ENCODE results near the gene RFX2. TPM values are rescaled to one million over a fixed set of nuclear protein-coding genes. Genes with fewer than 3 reads are reported as not detected.

RFX2 gene
- total RNA-seq, 2 donors from 2014 or later: 21.7 to 30.3 TPM

DNA sequence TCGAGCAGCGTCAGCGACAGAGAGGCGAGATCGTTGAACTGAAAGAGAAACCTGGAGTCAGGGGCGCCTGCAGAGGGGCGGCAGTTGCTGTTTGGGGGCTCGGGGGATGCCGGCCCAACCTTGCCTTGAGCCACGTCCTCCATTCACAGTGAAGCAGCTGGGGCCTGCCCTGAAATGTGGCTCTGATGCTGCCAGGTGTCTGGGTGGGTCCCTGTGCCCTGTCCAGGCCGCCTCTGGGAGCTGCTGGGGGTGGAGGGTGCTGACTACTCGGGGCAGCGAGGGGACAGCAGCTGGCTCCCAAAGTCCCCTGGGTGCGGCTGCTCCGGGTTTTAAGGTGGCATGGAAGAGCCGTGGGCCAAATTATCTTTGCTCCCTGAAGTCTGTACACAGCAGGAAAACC, 114.7 kb downstream of the RFX2 start:
- no peaks in the 10 kb centered on the region for H3K4me1 ChIP-seq (ENCODE audit: control insufficient read depth in 1 of 2, low read depth in 2 of 2)
- H3K36me3 ChIP-seq: peaks cover 19% of the 10 kb centered on the region
- no peaks in the 10 kb centered on the region for H3K9me3 ChIP-seq
- ATAC-seq (ENCODE audit: insufficient number of reproducible peaks, low FRiP score, low read depth) (no peak), DNase-seq (ENCODE audit: low spot score) (no peak)
- H3K27me3 ChIP-seq (replicated peaks; ENCODE audit: insufficient read depth): no peaks in the 10 kb centered on the region
- TF ChIP-seq CTCF (IDR thresholded peaks at IDR 0.05): no peak
- no peak overlapping the region for H3K4me3 ChIP-seq
- H3K27ac ChIP-seq: no peak overlapping the region

DNA sequence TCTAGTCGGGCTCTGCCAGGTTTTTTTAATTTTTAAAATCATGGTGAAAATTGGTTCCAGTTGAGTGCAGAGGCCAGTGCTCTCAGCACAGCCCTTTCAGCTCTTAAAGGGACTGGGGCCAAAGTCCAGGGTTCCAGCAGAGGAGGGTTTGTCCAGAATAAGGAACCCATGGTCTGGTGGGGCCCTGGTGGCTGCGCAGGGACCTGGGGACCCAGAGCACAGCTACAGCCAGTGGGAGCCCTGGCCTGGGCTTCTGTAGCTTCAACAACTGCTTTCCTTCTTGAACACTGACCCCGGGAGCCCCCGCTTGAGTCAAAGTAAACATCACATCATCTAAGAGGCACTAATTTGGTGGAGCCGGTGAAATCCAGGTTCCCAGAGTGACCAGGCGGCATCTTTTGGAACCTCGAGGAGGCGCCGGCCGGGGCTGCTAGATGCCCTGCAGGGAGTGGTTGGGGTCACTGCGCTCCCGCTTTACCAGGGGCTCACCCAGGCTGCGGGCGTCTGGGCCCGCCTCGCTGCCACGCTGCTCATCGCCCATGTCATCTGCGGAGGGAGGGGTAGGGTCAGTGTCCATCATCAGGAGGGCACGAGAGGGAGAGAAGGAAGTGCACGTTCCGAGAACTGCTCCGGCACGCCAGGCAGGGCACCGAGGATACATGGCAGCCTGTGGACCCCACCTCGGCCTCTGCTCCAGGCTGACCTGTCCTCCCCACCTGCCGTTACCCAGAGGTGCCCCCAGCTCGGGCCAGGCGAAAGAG, 115.7 kb downstream of the RFX2 start:
- DNase-seq (ENCODE audit: low spot score) (no peak), ATAC-seq (ENCODE audit: insufficient number of reproducible peaks, low FRiP score, low read depth) (no peak)
- H3K36me3 ChIP-seq: peaks cover 13% of the 10 kb centered on the region
- no peaks in the 10 kb centered on the region for H3K27me3 ChIP-seq (replicated peaks; ENCODE audit: insufficient read depth)
- H3K9me3 ChIP-seq: no peaks in the 10 kb centered on the region
- no peak overlapping the region for H3K4me3 ChIP-seq
- no peaks in the 10 kb centered on the region for H3K4me1 ChIP-seq (ENCODE audit: control insufficient read depth in 1 of 2, low read depth in 2 of 2)
- TF ChIP-seq CTCF (IDR thresholded peaks at IDR 0.05): no peak
- H3K27ac ChIP-seq: no peak overlapping the region

DNA sequence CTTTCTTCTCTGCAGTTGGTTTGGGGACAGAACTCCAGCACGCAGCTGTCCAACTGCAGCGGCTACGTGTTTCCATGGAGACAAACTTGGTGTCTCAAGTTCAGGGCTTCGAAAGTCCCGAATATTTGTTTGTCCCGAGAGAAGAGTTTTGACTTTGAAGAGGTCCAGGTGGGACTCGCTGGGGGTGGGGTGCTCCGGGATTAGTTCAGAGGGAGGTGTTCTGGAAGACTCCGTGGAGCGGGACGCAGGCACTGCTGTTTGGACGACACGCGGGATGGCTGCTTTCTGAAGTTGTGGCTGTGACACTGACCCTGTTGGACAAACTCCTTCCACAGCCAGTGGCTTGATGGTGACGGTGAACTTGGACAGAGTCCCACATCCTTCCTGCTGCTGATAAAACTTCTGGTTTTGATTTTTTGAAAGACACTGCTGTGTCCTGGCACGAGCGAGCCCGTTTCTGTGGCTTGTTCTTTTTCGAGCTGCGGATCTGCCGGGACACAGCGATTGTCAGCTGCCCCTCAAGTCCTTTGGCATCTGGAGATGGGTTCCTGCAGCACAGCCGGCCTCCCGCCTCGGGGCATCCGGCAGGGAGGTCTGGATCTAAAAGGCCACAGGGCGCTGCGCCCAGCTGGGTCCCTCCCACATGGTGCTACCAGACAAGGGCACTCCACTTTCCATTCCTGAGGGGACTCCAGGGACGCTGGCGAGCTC, 116.5 kb downstream of the RFX2 start:
- no peak for ATAC-seq (ENCODE audit: insufficient number of reproducible peaks, low FRiP score, low read depth)
- H3K27ac ChIP-seq: no peak overlapping the region
- peaks cover 8% of the 10 kb centered on the region for H3K36me3 ChIP-seq

DNA sequence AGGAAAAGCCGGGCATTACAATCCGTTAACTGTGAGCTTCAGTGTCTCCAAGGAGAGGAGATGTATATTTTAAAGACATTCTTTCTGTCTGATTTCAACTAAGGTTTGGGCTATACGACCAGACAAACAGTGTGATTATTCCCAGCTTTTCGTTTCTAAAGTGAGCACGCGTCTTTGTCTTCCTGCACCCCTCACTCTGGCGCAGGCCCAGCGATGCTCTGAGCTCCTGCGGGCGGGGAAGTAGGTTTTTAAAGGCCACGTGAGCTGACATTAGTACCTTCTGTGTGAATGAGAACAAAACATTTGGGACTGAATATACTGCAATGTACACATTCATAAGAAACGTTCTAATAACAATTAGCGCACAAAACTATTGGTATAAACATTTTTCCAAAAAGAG, 117.1 kb downstream of the RFX2 start:
- no peak for DNase-seq (ENCODE audit: low spot score)
- Histone ChIP-seq H3K9me3 (no peaks in the 10 kb centered on the region), H3K27ac (no peak overlapping the region), H3K4me1 (ENCODE audit: control insufficient read depth in 1 of 2, low read depth in 2 of 2) (peaks cover 0 to 1% of the 10 kb centered on the region in 2 donors), H3K27me3 (replicated peaks; ENCODE audit: insufficient read depth) (no peaks in the 10 kb centered on the region), H3K4me3 (no peak overlapping the region), H3K36me3 (peaks cover 5% of the 10 kb centered on the region)
- no peak for ATAC-seq (ENCODE audit: insufficient number of reproducible peaks, low FRiP score, low read depth)
- no peak for TF ChIP-seq CTCF (IDR thresholded peaks at IDR 0.05)

More for the DNA sequence above, 116.5 kb downstream of the RFX2 start:
- Histone ChIP-seq H3K4me3 (no peak overlapping the region), H3K27me3 (replicated peaks; ENCODE audit: insufficient read depth) (no peaks in the 10 kb centered on the region), H3K4me1 (ENCODE audit: control insufficient read depth in 1 of 2, low read depth in 2 of 2) (no peaks in the 10 kb centered on the region), H3K9me3 (no peaks in the 10 kb centered on the region)
- TF ChIP-seq CTCF (IDR thresholded peaks at IDR 0.05): no peak
- DNase-seq (ENCODE audit: low spot score): no peak

GRCh38 chr19:5992756-5993155, 117.5 kb downstream of the RFX2 start:
- peaks cover 0 to 6% of the 10 kb centered on the region in 2 donors for H3K4me1 ChIP-seq (ENCODE audit: control insufficient read depth in 1 of 2, low read depth in 2 of 2)
- DNase-seq (ENCODE audit: low spot score): no peak

More at GRCh38 chr19:5992756-5993155, 117.5 kb downstream of the RFX2 start:
- Histone ChIP-seq H3K9me3 (no peaks in the 10 kb centered on the region), H3K36me3 (peaks cover 5% of the 10 kb centered on the region), H3K27ac (no peak overlapping the region), H3K4me3 (no peak overlapping the region), H3K27me3 (replicated peaks; ENCODE audit: insufficient read depth) (no peaks in the 10 kb centered on the region)
- no peak for ATAC-seq (ENCODE audit: insufficient number of reproducible peaks, low FRiP score, low read depth)
- no peak for TF ChIP-seq CTCF (IDR thresholded peaks at IDR 0.05)

All from thoracic aorta (tissue), 2 donors.